ENCODE data around the gene TBC1D2. TPM values are rescaled to one million over a fixed set of nuclear protein-coding genes. Genes with fewer than 3 reads are reported as not detected.

The TBC1D2 gene
- total and polyA plus RNA-seq, 2 of the 13 experiments (the other 11 are each of a cell fraction or from before 2014, with no cell fraction given): 2.0 to 2.8 TPM

DNA sequence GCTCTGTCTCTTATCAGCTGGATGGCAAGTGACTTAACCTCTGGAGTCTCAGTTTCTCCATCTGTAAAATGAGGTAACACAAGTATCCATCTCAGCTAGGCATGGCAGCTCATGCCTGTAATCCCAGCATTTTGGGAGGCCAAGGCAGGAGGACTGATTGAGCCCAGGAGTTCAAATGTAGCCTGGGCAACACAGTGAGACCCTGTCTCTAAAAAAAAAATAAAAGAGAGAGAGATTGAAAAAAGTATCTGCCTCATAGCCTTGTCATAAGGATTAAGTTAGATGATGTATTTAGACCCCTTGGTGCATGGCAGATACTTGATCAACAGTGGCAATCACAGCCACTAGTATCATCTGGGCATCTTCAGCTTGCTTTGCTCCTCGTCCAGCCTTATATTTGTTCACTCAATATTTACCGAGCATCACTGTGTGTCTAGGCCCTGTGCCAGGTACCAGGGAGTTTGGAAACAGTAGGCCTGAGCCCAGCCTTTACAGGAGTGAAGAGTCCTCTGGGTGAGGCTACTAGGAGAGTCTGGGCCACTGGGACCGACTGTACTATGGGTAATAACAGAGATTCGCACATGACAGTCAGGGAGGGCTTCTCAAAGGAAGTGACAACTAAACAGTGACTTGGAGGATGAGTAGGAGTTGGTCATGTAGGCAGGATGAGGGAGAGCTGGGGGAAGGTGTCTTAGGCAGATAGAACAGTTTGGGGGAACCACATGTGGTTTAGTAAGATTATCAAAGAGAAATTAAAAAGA, 97.2 kb downstream of the TBC1D2 start (continued):
- TF ChIP-seq, protein P1, sequence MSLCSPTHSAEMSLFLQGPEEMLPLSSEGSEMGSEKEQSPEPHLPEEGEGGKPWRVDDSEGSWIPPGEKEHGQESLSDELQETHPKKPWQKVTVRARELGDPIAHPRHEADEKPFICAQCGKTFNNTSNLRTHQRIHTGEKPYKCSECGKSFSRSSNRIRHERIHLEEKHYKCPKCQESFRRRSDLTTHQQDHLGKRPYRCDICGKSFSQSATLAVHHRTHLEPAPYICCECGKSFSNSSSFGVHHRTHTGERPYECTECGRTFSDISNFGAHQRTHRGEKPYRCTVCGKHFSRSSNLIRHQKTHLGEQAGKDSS (CRISPR knock-in tag; IDR thresholded peaks at IDR 0.05; ENCODE audit: borderline replicate concordance, low read depth): no peak
- TF ChIP-seq GABPA (IDR thresholded peaks at IDR 0.05; ENCODE audit: low read depth, low read length) (no peak), GABPA (CRISPR knock-in tag; IDR thresholded peaks at IDR 0.05; ENCODE audit: low read depth) (no peak), GPN1 (CRISPR knock-in tag; IDR thresholded peaks at IDR 0.05; ENCODE audit: borderline replicate concordance) (no peak), ZNF552 (CRISPR knock-in tag; IDR thresholded peaks at IDR 0.05; ENCODE audit: borderline replicate concordance) (no peak), AGO2 (optimal IDR thresholded peaks at IDR 0.05; ENCODE audit: low read depth, low read length) (no peak), SSRP1 (CRISPR knock-in tag; IDR thresholded peaks at IDR 0.05) (no peak), CEBPB (IDR thresholded peaks at IDR 0.05; ENCODE audit: borderline replicate concordance, low read depth, low read length) (peak; percentile 47; the same call in 1 of the 2 replicates), SRY (CRISPR knock-in tag; IDR thresholded peaks at IDR 0.05) (no peak), ZSCAN22 (CRISPR knock-in tag; IDR thresholded peaks at IDR 0.05) (no peak), ZNF44 (CRISPR knock-in tag; IDR thresholded peaks at IDR 0.05) (no peak), ZBTB1 (CRISPR knock-in tag; IDR thresholded peaks at IDR 0.05; ENCODE audit: borderline replicate concordance) (no peak), NRL (CRISPR knock-in tag; IDR thresholded peaks at IDR 0.05; ENCODE audit: borderline replicate concordance) (no peak)
- TF ChIP-seq, protein P2, sequence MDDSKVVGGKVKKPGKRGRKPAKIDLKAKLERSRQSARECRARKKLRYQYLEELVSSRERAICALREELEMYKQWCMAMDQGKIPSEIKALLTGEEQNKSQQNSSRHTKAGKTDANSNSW (CRISPR knock-in tag; IDR thresholded peaks at IDR 0.05; ENCODE audit: borderline replicate concordance): no peak
- TF ChIP-seq, protein P3, sequence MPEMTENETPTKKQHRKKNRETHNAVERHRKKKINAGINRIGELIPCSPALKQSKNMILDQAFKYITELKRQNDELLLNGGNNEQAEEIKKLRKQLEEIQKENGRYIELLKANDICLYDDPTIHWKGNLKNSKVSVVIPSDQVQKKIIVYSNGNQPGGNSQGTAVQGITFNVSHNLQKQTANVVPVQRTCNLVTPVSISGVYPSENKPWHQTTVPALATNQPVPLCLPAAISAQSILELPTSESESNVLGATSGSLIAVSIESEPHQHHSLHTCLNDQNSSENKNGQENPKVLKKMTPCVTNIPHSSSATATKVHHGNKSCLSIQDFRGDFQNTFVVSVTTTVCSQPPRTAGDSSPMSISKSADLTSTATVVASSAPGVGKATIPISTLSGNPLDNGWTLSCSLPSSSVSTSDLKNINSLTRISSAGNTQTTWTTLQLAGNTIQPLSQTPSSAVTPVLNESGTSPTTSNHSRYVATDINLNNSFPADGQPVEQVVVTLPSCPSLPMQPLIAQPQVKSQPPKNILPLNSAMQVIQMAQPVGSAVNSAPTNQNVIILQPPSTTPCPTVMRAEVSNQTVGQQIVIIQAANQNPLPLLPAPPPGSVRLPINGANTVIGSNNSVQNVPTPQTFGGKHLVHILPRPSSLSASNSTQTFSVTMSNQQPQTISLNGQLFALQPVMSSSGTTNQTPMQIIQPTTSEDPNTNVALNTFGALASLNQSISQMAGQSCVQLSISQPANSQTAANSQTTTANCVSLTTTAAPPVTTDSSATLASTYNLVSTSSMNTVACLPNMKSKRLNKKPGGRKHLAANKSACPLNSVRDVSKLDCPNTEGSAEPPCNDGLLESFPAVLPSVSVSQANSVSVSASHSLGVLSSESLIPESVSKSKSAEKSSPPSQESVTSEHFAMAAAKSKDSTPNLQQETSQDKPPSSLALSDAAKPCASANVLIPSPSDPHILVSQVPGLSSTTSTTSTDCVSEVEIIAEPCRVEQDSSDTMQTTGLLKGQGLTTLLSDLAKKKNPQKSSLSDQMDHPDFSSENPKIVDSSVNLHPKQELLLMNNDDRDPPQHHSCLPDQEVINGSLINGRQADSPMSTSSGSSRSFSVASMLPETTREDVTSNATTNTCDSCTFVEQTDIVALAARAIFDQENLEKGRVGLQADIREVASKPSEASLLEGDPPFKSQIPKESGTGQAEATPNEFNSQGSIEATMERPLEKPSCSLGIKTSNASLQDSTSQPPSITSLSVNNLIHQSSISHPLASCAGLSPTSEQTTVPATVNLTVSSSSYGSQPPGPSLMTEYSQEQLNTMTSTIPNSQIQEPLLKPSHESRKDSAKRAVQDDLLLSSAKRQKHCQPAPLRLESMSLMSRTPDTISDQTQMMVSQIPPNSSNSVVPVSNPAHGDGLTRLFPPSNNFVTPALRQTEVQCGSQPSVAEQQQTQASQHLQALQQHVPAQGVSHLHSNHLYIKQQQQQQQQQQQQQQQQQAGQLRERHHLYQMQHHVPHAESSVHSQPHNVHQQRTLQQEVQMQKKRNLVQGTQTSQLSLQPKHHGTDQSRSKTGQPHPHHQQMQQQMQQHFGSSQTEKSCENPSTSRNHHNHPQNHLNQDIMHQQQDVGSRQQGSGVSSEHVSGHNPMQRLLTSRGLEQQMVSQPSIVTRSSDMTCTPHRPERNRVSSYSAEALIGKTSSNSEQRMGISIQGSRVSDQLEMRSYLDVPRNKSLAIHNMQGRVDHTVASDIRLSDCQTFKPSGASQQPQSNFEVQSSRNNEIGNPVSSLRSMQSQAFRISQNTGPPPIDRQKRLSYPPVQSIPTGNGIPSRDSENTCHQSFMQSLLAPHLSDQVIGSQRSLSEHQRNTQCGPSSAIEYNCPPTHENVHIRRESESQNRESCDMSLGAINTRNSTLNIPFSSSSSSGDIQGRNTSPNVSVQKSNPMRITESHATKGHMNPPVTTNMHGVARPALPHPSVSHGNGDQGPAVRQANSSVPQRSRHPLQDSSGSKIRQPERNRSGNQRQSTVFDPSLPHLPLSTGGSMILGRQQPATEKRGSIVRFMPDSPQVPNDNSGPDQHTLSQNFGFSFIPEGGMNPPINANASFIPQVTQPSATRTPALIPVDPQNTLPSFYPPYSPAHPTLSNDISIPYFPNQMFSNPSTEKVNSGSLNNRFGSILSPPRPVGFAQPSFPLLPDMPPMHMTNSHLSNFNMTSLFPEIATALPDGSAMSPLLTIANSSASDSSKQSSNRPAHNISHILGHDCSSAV (CRISPR knock-in tag; IDR thresholded peaks at IDR 0.05; ENCODE audit: borderline replicate concordance): no peak
- TF ChIP-seq, protein P4, sequence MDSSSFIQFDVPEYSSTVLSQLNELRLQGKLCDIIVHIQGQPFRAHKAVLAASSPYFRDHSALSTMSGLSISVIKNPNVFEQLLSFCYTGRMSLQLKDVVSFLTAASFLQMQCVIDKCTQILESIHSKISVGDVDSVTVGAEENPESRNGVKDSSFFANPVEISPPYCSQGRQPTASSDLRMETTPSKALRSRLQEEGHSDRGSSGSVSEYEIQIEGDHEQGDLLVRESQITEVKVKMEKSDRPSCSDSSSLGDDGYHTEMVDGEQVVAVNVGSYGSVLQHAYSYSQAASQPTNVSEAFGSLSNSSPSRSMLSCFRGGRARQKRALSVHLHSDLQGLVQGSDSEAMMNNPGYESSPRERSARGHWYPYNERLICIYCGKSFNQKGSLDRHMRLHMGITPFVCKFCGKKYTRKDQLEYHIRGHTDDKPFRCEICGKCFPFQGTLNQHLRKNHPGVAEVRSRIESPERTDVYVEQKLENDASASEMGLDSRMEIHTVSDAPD (CRISPR knock-in tag; IDR thresholded peaks at IDR 0.05): no peak
- TF ChIP-seq, protein P5, sequence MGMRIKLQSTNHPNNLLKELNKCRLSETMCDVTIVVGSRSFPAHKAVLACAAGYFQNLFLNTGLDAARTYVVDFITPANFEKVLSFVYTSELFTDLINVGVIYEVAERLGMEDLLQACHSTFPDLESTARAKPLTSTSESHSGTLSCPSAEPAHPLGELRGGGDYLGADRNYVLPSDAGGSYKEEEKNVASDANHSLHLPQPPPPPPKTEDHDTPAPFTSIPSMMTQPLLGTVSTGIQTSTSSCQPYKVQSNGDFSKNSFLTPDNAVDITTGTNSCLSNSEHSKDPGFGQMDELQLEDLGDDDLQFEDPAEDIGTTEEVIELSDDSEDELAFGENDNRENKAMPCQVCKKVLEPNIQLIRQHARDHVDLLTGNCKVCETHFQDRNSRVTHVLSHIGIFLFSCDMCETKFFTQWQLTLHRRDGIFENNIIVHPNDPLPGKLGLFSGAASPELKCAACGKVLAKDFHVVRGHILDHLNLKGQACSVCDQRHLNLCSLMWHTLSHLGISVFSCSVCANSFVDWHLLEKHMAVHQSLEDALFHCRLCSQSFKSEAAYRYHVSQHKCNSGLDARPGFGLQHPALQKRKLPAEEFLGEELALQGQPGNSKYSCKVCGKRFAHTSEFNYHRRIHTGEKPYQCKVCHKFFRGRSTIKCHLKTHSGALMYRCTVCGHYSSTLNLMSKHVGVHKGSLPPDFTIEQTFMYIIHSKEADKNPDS (CRISPR knock-in tag; IDR thresholded peaks at IDR 0.05): no peak

Measured in HepG2 (cell line).